ENCODE data around the gene DCST1.

DCST1 gene

DNA sequence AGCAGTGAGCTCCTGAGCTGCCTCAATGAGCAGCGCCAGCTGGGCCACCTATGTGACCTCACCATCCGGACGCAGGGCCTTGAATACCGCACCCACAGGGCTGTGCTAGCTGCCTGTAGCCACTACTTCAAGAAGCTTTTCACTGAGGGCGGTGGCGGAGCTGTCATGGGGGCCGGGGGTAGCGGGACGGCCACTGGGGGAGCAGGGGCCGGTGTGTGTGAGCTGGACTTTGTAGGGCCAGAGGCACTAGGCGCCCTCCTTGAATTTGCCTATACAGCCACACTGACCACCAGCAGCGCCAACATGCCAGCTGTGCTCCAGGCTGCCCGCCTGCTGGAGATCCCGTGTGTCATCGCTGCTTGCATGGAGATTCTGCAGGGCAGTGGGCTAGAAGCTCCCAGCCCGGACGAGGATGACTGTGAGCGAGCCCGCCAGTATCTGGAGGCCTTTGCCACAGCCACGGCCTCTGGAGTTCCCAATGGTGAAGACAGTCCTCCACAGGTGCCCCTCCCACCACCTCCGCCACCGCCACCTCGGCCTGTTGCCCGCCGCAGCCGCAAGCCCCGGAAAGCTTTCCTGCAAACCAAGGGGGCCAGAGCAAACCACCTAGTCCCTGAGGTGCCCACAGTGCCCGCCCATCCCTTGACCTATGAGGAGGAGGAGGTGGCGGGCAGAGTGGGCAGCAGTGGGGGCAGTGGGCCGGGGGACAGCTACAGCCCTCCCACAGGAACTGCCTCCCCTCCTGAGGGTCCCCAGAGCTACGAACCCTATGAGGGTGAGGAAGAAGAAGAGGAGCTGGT, 18.7 kb upstream of the DCST1 start:
- DNase-seq = no peak

DNA sequence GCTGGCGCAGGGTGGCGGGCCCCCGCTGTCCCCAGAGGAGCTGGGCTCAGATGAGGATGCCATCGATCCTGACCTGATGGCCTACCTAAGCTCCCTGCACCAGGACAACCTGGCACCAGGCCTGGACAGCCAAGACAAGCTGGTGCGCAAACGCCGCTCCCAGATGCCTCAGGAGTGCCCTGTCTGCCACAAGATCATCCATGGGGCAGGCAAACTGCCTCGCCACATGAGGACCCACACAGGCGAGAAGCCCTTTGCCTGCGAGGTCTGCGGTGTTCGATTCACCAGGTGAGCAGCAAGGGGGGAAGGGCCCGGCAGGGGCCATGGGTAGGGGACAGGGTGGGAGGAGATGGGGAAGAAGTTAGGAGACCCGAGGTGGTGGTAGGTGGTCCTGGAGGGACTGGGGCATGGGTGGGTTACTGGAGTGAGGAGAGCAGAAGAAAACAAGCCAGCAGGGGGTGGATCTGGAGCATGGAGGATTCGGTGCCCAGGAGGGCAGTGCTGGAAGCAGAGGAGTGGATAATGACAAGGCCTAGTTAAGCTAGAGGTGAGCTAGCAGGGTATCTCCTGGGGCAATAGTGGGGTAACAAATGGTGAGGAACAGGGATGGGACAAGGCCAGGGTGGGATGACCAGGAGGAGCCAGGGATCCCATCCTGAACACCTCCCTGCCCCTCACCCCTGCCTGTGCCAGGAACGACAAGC, 17.9 kb upstream of the DCST1 start:
- no peak for DNase-seq

DNA sequence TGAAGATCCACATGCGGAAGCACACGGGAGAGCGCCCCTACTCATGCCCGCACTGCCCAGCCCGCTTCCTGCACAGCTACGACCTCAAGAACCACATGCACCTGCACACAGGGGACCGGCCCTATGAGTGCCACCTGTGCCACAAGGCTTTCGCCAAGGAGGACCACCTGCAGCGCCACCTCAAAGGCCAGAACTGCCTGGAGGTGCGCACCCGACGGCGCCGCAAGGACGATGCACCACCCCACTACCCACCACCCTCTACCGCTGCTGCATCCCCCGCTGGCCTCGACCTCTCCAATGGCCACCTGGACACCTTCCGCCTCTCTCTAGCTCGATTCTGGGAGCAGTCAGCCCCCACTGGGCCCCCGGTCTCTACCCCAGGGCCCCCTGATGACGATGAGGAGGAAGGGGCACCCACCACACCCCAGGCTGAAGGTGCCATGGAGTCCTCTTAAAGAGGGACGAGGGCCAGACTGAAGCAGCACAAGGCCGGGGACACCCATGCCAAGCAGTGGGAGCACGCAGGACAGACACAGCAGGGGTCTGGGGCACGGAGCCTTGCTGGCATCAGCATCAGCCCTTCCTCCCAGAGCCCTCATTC, 17.3 kb upstream of the DCST1 start:
- DNase-seq = no peak

DNA sequence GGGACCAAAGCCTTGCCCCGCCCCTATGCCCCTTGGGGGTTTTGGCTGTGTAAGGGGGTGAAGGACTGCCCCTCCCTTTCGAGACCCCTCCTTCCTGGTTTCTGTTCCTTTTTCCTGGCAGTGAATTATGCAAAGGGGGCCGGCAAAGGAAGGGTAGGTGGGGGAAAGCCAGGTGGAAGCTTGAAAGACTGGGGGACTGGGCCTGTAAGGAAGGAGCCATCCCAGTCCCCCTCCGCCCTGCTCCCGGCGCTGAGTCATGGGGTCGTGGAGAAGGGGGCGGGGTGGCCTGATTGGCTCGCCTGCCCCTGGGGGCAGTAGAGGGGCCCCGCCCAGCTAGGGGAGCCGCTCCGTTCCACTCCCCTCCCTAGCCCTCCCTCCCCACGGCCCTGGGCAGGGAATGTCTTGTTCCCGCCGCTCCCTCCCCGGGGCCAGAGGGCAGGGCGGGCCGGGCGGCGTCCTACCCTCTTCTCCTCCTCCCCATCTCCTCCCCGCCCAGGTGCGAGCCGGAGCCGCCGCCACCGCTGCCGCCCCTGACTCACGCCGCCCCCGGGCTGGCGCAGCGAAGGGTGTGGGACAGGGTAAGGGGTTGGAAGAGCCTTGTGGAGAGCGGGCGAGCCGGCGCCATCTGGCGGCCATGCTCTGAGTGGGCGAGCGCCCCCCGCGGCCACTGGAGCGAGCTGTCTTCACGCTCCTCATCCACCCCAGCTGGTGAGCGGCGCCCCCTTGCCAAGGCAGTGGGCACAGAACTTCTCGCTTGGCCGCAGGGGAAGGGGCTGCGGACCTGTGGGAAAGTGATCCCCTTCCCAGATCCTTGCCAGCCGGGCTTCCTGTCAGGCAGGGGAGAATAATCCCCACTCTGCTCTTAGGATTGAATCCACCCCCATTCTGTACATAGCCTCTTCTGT, 16.3 kb upstream of the DCST1 start:
- DNase-seq = peak; percentile 86

DNA sequence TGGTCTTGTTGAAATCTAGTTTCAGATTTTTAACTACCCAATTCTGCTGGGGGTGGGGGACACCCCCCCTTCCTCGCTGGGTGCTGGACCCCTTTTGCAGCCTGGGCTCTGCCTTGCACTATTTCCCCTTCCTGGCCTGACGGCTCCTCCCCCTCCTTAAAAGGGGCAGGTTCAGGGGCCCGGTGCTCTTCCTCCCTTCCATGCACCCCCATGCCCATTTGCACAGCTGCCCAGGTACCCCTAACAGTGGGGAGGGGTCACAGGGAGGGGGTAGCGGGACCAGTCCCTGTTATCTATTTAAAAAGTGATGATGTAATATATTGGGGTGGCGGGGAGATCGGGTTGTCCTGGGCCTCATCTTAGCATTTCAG, 15.7 kb upstream of the DCST1 start:
- DNase-seq = no peak

DNA sequence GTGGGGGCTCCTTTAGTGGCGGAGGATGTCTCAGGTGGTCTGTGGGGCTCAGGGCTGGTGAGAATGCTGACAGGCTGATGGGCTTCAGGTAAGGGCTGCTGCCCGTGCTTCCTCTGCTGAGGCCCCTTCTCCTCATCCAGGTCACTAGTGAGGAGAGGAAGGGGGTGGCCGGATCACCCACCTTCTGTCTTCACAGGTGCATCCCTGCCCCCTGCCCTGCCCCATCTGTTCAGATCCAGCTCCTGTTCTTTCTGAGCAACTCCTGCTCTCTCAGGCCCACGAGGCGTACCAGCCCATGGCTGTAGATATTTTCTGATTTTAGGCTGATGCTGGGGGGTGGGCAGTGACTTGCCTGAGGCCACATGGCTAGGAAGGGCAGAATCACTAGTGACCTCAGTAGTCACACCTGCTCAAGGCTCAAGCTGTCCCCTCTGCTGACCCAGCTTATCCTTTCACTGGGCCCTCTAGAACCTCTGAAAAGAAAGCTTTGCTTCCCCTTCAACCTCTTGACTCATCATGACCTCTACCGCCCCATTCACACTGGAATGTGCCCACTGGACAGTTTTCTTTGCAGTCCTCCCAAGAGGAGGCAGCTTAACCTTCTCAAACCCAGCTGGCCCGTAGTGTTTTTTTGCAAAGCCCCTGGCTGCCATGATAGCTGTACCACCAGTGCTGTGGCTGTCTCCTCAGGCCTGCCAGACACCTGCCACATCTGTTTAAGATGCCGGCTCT, 14.8 kb upstream of the DCST1 start:
- no peak for DNase-seq

DNA sequence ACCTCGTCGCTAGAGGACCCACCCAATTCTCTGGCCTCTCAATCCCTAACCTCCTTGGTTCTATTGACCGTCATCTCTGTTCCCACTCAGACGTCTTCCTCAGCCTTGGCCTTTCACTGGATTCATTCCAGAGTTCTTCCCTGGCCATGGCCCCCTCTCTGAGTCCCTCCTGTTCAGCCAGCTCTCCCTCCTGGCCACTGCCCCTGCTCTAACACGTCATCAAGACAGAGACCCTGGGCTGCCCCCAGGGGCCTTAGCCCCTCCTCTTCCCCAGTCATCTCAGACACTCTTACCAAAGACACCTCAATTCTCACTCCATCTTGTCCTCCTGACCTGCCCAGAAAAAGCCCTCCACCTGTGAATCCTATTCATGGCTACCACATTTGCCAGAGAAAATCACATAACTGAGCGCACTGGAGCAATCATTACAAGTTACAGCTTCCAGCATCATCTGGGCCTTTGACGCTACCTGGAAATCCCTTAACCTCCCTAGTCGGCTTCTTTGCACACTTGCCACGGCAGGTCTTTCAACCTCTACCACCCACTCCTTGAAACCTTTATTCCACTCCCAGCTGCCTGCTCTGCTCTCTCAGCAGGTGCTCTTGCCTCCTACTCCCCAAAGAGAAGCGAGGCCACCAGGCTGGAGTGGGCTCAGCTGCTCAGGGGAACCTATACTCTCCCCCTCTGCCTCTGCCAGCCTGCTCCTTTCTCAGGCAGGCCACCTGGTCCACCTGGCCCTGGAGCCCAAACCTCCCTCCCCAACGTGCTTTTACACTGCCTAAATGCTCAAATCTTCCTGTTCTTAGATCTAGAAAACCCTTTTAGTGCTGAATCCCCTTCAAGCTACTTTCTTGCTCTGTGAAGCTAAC, 14.0 kb upstream of the DCST1 start:
- no peak for DNase-seq

DNA sequence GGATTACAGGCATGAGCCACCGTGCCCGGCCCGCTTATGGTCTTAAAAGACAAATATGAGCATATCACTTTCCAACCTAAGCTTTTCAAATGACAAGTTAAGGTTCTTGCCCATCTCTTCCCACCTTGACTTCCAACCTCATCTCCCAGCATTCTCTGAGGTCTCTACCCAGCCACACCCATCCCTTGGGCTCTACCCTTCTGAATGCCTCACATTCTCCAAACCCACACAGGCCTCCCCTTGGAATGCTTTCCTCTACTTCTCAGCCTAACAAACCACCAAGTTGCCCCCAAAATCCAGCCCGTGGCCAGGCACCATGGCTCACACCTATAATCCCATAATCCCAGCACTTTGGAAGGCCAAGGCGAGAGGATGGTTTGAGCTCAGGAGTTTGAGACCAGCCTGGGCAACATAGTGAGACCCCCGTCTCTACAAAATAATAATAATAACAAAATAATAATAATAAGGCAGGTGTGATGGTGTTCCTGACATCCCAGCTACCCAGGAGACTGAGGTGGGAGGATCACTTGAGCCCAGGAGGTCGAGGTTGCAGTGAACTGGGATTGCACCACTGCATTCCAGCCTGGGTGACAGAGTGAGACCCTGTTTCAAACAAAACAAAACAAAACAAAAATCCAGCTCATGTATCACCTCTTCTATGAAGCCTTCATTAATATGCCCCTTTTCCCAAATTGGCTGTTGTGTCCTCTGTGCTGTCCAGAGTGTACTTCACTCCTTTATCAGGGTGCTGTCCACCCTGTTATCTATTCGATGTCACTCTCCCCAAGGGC, 11.3 kb upstream of the DCST1 start:
- no peak for DNase-seq

DNA sequence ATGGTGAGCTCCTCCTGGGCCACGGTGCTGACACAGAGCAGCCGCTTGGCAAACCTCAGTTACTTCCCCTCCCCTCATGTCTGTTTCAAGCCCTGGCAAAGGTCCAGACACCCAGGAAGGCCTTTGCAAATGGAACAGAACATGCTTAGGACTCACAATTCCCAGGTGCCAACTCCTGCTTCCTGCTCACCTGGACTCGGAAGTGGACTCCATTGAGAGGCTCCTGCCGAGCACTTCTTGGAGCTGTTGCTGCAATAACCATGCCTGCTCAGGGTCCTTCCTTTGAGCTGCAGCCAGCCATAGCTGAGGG, 10.7 kb upstream of the DCST1 start:
- DNase-seq = no peak

DNA sequence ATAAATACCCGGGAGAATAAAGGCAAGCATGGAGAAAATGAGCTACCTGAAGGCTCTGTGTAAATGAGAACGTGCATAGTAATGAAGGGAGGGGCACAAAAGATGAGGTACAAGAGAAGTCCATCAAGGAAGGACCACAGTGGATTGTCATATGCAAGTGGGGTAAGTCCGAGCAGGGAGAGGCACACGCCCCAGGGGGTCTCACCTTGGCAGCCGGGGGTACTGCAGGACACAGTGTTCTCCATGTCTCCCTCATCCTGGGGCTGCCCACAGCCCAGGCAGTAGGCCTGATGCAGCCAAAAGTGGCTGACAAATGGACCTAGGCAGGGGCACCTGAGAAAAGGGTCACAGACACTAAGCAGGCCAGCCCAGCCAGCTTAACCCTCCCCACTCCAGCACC, 10.0 kb upstream of the DCST1 start:
- no peak for DNase-seq

DNA sequence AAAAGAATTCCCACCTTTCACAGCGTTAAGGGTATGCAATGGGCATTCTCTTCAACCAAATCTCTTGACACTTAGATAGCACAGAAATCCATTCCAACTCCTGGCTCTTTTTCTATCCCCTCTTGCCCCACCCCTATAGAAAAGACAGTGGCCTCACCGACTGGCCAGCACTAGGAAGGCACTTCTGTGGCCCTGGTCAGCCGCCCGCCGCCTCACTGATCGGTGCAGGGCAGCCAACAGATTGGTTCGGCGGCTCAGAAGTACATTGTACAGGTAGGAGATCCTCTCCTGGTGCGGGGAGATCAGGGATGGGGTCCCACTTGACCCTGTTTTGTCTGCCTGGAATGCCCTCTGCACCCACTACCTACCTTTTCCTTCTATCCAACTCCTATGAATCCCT, 9.3 kb upstream of the DCST1 start:
- no peak for DNase-seq

DNA sequence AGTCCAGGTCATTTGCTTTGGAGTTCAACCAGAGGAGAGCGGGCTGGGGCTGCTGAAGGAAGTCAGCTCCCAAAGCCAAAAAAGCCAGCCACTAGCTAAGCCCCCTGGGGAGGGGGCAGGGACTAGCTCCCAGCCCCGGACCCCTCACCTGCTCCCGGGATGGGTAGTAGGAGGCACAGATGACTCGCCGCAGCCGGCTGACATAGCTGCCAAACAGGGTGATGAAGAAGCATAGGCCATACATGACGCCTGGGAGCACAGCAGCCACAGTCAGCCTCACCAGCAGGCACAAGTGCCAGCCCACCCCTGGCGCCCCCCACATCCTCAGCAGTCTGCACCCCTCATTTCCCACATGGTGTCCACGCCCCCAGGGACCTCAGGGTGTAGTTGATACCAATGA, 7.5 kb upstream of the DCST1 start:
- no peak for DNase-seq

DNA sequence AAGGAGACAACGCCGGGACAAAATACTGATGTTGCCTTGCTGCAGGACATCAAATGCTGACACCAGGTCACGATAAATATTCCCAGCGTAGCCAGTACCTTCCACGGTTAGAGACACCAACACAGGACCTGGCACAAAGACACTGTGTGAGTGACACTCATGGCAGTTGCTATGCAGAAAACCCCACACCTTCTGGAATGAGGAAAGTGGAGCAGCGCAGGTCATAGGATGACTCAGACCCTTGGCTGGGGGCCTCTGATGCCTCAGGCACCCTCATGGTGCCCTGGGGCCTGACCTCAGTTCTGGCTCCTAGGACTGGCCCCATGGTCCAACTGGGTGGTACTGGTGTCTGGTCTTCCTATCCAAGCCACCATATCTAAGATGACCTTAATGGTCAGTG, 7.0 kb upstream of the DCST1 start:
- no peak for DNase-seq

DNA sequence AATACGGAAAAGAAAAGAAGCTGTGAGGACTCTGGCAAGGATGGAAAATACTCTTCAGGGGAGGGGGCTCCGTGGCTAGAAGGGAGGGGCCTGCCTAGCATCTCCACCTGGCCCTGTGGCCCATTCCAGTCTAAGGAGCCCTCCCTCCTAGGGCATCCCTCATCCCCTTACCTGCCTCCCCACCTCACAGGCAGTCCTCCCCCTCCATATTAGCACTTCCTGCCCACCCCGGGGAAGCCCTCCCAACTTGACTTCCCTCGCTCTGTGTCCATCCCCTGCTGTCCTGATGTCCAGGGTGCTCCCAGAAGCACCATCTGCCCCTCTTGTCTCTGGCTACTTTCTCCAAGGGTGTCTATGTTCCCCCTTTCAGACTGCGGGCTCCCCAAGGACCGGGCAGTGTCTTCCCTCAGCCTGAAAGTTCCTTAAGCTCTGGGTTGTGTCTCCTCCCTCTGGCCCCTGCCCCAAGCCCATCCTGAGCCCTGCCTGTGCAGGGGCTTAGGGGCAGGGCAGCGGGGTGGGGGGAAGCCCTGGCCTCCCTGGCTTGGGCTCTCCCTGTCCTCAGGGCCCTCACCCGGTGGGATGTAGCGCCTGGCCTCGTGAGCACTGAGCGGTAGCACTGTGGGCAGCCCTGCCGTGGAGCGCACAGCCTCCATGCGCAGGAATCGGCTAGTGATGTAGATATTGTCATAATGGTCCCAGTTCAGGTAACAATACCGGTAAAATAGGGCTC, 3.9 kb upstream of the DCST1 start:
- DNase-seq = no peak

DNA sequence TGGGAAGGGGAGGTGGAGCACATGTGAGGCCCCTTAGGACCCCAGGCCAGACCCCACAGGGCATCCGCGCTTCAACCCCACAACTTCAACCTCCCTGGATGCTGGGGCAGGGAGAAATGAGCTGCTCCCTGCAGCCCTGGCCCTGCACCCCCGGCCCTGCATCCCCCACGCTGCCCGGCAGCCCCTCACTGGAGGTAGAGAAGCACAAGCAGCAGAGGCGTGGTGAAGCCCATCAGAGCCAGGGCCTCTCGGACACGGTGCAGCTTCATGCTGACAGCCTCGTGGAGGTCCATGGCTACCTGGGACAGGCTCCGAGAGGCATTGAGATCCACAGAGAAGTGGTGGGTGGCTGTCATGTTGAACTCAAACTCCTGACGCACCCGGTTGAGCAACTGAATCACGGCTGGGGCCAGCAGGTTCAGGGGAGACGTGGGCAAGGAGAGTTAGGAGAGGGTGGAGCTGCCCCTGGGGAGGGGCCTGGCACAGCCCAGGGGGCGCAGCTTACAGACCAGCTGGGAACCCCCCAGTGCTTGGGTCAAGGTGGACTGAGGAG, 3.3 kb upstream of the DCST1 start:
- no peak for DNase-seq

DNA sequence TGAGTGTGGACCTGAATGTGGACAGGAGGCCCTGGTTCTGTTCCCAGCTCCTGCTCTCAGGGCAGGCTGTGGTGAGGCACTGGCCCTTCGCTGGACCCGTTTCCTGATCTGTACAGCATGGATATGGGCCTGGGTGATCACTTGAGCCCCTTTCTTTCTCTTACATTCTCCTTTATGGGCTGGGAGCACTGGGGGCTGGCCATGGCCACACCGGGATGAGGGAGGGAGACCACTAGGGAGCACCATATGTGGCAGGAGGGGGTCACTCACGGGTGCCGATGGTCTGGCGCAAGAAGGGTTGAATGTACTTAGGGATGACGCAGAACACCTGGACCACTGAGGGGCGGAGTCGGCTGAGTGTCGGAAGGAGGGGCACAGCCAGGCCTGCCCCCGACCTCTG, 2.7 kb upstream of the DCST1 start:
- DNase-seq = no peak

DNA sequence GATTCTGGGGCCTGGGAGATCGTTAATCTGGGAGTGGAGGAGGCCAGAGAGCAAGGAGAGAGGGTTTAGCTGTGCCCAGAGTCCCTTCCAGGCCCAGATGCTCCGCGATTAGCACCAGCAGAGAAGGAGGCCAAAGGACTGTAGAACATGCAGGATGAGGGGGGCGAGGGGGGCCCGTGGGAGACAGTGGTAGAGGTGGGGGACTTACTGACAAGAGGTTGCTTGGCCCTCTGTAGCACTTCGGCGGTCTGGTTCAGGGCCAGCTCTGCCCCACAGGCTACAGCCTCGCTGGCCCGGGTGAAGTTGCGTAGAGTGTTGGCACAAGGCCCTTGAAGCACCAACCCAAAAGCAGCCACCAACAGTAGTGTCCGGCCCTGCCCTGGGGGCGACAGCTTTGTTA, 738 bp upstream of the DCST1 start:
- DNase-seq = no peak

DNA sequence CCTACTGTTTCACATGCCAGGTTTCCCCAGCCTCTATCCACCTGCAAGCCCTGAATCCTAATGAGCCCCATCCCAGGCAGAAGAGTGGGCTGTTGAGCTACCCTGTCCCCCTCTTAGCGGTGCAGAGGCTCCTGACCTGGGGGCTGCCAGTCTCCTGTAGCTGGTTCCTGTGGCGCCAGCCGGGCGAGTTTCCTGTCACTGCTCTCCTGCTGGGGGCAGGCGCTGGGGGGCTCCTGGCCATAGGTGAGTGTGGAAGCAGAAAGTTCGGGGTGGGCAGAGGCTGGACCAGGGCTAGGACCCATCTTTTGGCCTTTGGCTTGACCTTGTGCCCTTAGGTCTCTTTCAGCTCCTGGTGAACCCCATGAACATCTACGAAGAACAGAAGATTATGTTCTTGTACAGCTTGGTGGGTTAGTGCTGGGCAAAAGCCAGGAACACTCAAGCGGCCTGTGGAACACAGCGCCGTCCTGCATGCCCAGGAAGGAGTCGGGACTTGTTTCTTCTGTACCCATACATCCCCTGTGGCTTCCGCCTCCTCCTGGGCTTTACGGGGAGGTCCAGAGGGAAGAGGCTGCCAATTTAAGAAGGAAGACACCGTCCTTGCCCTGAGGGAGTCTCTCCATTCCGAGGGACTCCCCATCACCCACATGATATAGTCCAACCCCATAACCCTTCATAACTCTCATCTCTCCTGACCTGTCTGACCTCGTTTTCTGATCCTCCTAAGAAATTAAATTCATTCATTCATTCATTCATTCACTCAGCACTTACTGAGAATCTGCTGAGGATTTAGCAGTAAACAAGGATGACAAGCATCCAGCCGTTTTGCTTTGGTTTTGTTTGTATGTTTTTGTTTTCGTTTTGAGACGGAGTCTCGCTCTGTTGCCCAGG, 939 bp downstream of the DCST1 start:
- no peak for DNase-seq

DNA sequence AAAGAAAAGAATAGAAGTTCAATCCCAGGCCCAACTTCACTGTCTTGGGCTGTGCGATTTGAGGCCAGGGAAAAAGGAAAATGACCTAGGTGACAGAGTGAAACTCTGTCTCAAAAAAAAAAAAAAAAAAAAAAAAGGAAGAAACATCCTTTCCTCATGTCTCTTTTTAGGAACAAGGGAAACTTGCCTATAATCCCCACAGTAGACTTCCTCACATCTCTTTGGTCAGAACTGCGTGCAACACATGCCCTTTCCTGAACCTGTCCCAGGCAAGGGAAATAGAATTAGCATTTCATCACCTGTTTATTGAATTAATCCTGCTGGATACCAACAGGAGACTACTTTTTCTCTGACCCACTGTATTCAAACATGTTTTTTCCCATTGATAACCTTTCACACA, 2.3 kb downstream of the DCST1 start:
- DNase-seq = no peak
